HCT116 (cell line): ENCODE results near the gene C1orf21. TPM values are rescaled to one million over a fixed set of nuclear protein-coding genes. Genes with fewer than 3 reads are reported as not detected.

Experiments
- ATAC-seq: fragments of 200-7000 bp; cut with Tn5 transposase; 2 replicates; pipeline ENCODE4 v1.9.1; 2020; ENCODE audit warnings: mild to moderate bottlenecking, moderate library complexity
- BruUV-seq: library from RNA; stranded (reverse); fragments of 400-500 nt; replicated peaks from 2 replicates; lab custom pipeline; 2021; lab: Mats Ljungman, UMichigan
- CTCF ChIA-PET: fragments of 300-600 bp; sonication (Branson Sonifier 250); formaldehyde crosslinking; loops from one replicate; lab custom pipeline; 2021; ENCODE audit warnings: antibody characterized with exemption; lab: Charles Lee
- POLR2A ChIA-PET: fragments of 300-600, 350-600 bp; sonication (Branson Sonifier 250); formaldehyde crosslinking; loops from one replicate; lab custom pipeline; 2021; ENCODE audit warnings: antibody characterized with exemption; lab: Charles Lee
- RAD21 ChIA-PET, 2 experiments: fragments of 300-600 bp; sonication (Branson Sonifier 250); formaldehyde crosslinking; loops; one replicate each; lab custom pipeline; 2023; ENCODE audit warnings: low total read pairs in 2 of 2; ENCODE audit not compliant: uncharacterized antibody in 2 of 2, unreplicated experiment in 2 of 2, low non-redundant PET in 1 of 2; lab: Charles Lee
- DNase-seq: peaks from one replicate; pipeline ENCODE4 v3.0.0-alpha.2; 2010; ENCODE audit warnings: low read depth, low spot score
- H2AFZ ChIP-seq: fragments of 200-600 bp; shearing (Covaris generic), sonication (generic); 2 replicates; pipeline ENCODE4 v1.6.1; 2017; ENCODE audit warnings: low read depth, mixed run types, mixed read lengths, antibody characterized with exemption, low read length; ENCODE audit not compliant: poor library complexity, severe bottlenecking
- H3K27ac ChIP-seq: 2 replicates; pipeline ENCODE4 v1.5.1; 2012; ENCODE audit warnings: low read depth, low read length
- H3K27me3 ChIP-seq: fragments of 200-600 bp; sonication (generic); 2 replicates; pipeline ENCODE4 v1.6.1; 2016; ENCODE audit warnings: mixed run types, low read length, mixed read lengths; ENCODE audit not compliant: insufficient read depth
- H3K36me3 ChIP-seq, 2 experiments: fragments of 200-500 bp in 1 of 2; fragments of 200-600 bp in 1 of 2; sonication (Bioruptor generic) in 1 of 2; sonication (generic) in 1 of 2; 2 replicates each; pipeline versions ENCODE4 v1.5.1 to v1.6.1; 2014 to 2016; ENCODE audit warnings: low read length in 2 of 2, inconsistent platforms in 1 of 2, mixed read lengths in 1 of 2, mixed run types in 1 of 2; ENCODE audit not compliant: insufficient read depth in 2 of 2, control insufficient read depth in 1 of 2
- H3K4me1 ChIP-seq, 2 experiments: fragments of 200-600 bp in 1 of 2; sonication (generic) in 1 of 2; 2 replicates each; pipeline versions ENCODE4 v1.5.1 to v1.6.1; 2012 to 2017; ENCODE audit warnings: low read length in 2 of 2, inconsistent platforms in 1 of 2, mild to moderate bottlenecking in 1 of 2, mixed read lengths in 1 of 2, mixed run types in 1 of 2, moderate library complexity in 1 of 2; ENCODE audit not compliant: insufficient read depth in 2 of 2, control insufficient read depth in 1 of 2
- H3K4me2 ChIP-seq: fragments of 200-600 bp; sonication (generic); 2 replicates; pipeline ENCODE4 v1.6.1; 2017; ENCODE audit warnings: mixed run types, low read length, mixed read lengths
- H3K4me3 ChIP-seq, 2 experiments: fragments of 200-600 bp in 1 of 2; sonication (generic) in 1 of 2; replicated peaks in 1 of 2; 2 replicates each; pipeline ENCODE4 v1.5.1; 2011 to 2016; ENCODE audit warnings: low read length in 2 of 2, control low read depth in 1 of 2, low read depth in 1 of 2, mild to moderate bottlenecking in 1 of 2, mixed read lengths in 1 of 2, mixed run types in 1 of 2
- H3K79me2 ChIP-seq: fragments of 200-600 bp; sonication (generic); 2 replicates; pipeline ENCODE4 v1.6.1; 2017; ENCODE audit warnings: mild to moderate bottlenecking, mixed run types, low read length, moderate library complexity, mixed read lengths; ENCODE audit not compliant: insufficient read depth
- H3K9ac ChIP-seq: fragments of 200-600 bp; sonication (generic); 2 replicates; pipeline ENCODE4 v1.6.1; 2016; ENCODE audit warnings: low read length, mixed read lengths
- H3K9me2 ChIP-seq: fragments of 200-600 bp; sonication (generic), shearing (Covaris generic); 2 replicates; pipeline ENCODE4 v1.6.1; 2017; ENCODE audit warnings: mixed run types, mild to moderate bottlenecking, moderate library complexity; ENCODE audit not compliant: insufficient read depth
- H3K9me3 ChIP-seq, 2 experiments: fragments of 200-500 bp in 1 of 2; fragments of 200-600 bp in 1 of 2; sonication (Bioruptor generic) in 1 of 2; sonication (generic) in 1 of 2; 2 replicates each; pipeline ENCODE4 v1.6.1; 2014 to 2017; ENCODE audit warnings: low read length in 2 of 2, mixed read lengths in 2 of 2, inconsistent platforms in 1 of 2, low read depth in 1 of 2, mild to moderate bottlenecking in 1 of 2, mixed run types in 1 of 2, moderate library complexity in 1 of 2; ENCODE audit not compliant: control insufficient read depth in 1 of 2, insufficient read depth in 1 of 2
- H4K20me1 ChIP-seq: fragments of 200-600 bp; sonication (generic), shearing (Covaris generic); 2 replicates; pipeline ENCODE4 v1.6.1; 2017; ENCODE audit warnings: mixed run types, mild to moderate bottlenecking, moderate library complexity; ENCODE audit not compliant: insufficient read depth
- JUND ChIP-seq: IDR thresholded peaks from 2 replicates; pipeline ENCODE4 v1.6.1; 2012
- POLR2AphosphoS5 ChIP-seq: IDR thresholded peaks from 2 replicates; pipeline ENCODE4 v1.6.1; 2011; ENCODE audit warnings: mild to moderate bottlenecking, low read depth, low read length, moderate library complexity
- RAD21 ChIP-seq: IDR thresholded peaks from 2 replicates; pipeline ENCODE4 v1.6.1; 2012; ENCODE audit warnings: low read depth, mild to moderate bottlenecking
- ZFX ChIP-seq: fragments of 450-650 bp; IDR thresholded peaks from 2 replicates; pipeline ENCODE4 v1.6.1; 2017
- ZNF274 ChIP-seq: fragments of 200-500 bp; sonication (Bioruptor generic); IDR thresholded peaks from 2 replicates; pipeline ENCODE4 v1.6.1; 2014; ENCODE audit warnings: mild to moderate bottlenecking, low read depth, low read length, inconsistent platforms
- intact Hi-C: fragments of 100-400 bp; cut with micrococcal nuclease; formaldehyde crosslinking; loops from 2 replicates; pipeline ENCODE4 v1.10.0; 2022
- total RNA-seq: library from RNA; stranded (reverse); gene quantifications from one replicate; pipeline ENCODE4 v1.2.1, GENCODE V29; 2021; ENCODE audit not compliant: unreplicated experiment

C1orf21 gene
- total RNA-seq, 1 experiment from 2014 or later: 8.9 TPM

GRCh38 chr1:184395370-184395769 is 8.5 kb downstream of the C1orf21 start:
- intact Hi-C loops: no loop called here
- Histone ChIP-seq H3K9me3 (no peaks in the 10 kb centered on the region), H3K4me2 (no peak overlapping the region), H3K79me2 (no peaks in the 10 kb centered on the region), H3K4me3 (no peak overlapping the region), H3K36me3 (no peaks in the 10 kb centered on the region), H3K27ac (no peak overlapping the region), H4K20me1 (no peaks in the 10 kb centered on the region), H3K9ac (no peak overlapping the region), H3K9me2 (no peaks in the 10 kb centered on the region), H3K4me1 (no peaks in the 10 kb centered on the region), H2AFZ (no peak overlapping the region), H3K27me3 (no peaks in the 10 kb centered on the region)
- TF ChIP-seq POLR2AphosphoS5 (no peak), ZNF274 (no peak), JUND (no peak), ZFX (no peak)
- ATAC-seq (no peak), DNase-seq (no peak)
- BruUV-seq: no TSS peak
- RAD21 ChIA-PET: no interaction called here
- CTCF ChIA-PET: no interaction called here
- POLR2A ChIA-PET: no interaction called here

- Histone ChIP-seq H3K9me2 (no peaks in the 10 kb centered on the region), H3K4me3 (no peak overlapping the region), H3K27me3 (no peaks in the 10 kb centered on the region), H3K4me2 (no peak overlapping the region), H2AFZ (no peak overlapping the region), H3K9ac (no peak overlapping the region), H3K27ac (no peak overlapping the region)
- DNase-seq (no peak), ATAC-seq (no peak)
- intact Hi-C loops: no loop called here
- ChIA-PET RAD21 (no interaction called here), CTCF (no interaction called here), POLR2A (no interaction called here)
- BruUV-seq: no TSS peak
- TF ChIP-seq RAD21: no peak
- TF ChIP-seq, all 23 proteins: peak for 0
- H3K4me1 ChIP-seq: no peaks in the 10 kb centered on the region
- no peaks in the 10 kb centered on the region for H3K36me3 ChIP-seq
- no peaks in the 10 kb centered on the region for H3K9me3 ChIP-seq
- no peaks in the 10 kb centered on the region for H3K79me2 ChIP-seq
- no peaks in the 10 kb centered on the region for H4K20me1 ChIP-seq
These were observed 9.2 kb downstream of the C1orf21 start for GRCh38 chr1:184395937-184396480.
